Measurements from ENCODE around the gene MAP4K5. TPM values are rescaled to one million over a fixed set of nuclear protein-coding genes. Genes with fewer than 3 reads are reported as not detected.

Gene MAP4K5
- polyA plus RNA-seq, 1 donor (not counting 4 experiments of a cell fraction or from before 2014, with no cell fraction given): 25.8 TPM

GRCh38 chr14:50479041-50479440 is 53.3 kb downstream of the MAP4K5 start:
- FAIRE-seq (no peak), DNase-seq (ENCODE audit: low read depth, low spot score) (no peak)
- Histone ChIP-seq H4K20me1 (ENCODE audit: control insufficient read depth, extremely low read depth, insufficient read depth, low read length) (no peaks in the 10 kb centered on the region), H3K79me2 (ENCODE audit: control insufficient read depth, insufficient read depth, low read length) (no peaks in the 10 kb centered on the region), H3K4me1 (ENCODE audit: control insufficient read depth, extremely low read depth, insufficient read depth, low read length) (no peaks in the 10 kb centered on the region), H3K4me2 (ENCODE audit: control insufficient read depth, extremely low read depth, insufficient read depth, low read depth, low read length) (no peak overlapping the region), H3K4me3 (ENCODE audit: control insufficient read depth in 2 of 3, extremely low read depth in 1 of 3, insufficient read depth in 2 of 3, low read depth in 1 of 3, low read length in 3 of 3) (no peak overlapping the region), H2AFZ (ENCODE audit: control insufficient read depth, low read length) (no peak overlapping the region), H3K36me3 (ENCODE audit: control insufficient read depth in 2 of 2, extremely low read depth in 1 of 2, insufficient read depth in 2 of 2, low read length in 2 of 2) (peaks cover 8 to 10% of the 10 kb centered on the region in 2 experiments), H3K27ac (ENCODE audit: control insufficient read depth, insufficient read depth, low read length) (no peak overlapping the region), H3K27me3 (ENCODE audit: control insufficient read depth, extremely low read depth, insufficient read depth, low read length) (no peaks in the 10 kb centered on the region), H3K9me1 (ENCODE audit: control insufficient read depth, extremely low read depth, insufficient read depth, low read length) (no peaks in the 10 kb centered on the region), H3K9me3 (ENCODE audit: control insufficient read depth, low read depth, low read length) (peaks cover 2% of the 10 kb centered on the region), H3K9ac (ENCODE audit: control insufficient read depth, extremely low read depth, insufficient read depth, low read length) (no peak overlapping the region)
- dilution Hi-C loops (cut with MboI; ENCODE audit: extremely low pct_ligation_motif_present, low sequenced_read_pairs): no loop called here
- TF ChIP-seq CTCF (optimal IDR thresholded peaks at IDR 0.05 in 1 of 3, IDR thresholded peaks at IDR 0.05 in 1 of 3, conservative IDR thresholded peaks at IDR 0.05 in 1 of 3; ENCODE audit: extremely low read depth in 1 of 3, insufficient read depth in 2 of 3, low read length in 3 of 3) (no peak), EZH2 (IDR thresholded peaks at IDR 0.05; ENCODE audit: low read length) (no peak)

- H3K36me3 ChIP-seq (ENCODE audit: control insufficient read depth in 2 of 2, extremely low read depth in 1 of 2, insufficient read depth in 2 of 2, low read length in 2 of 2): peaks cover 8 to 15% of the 10 kb centered on the region in 2 experiments
- DNase-seq (ENCODE audit: low read depth, low spot score) (no peak), FAIRE-seq (no peak)
- no peaks in the 10 kb centered on the region for H3K9me1 ChIP-seq (ENCODE audit: control insufficient read depth, extremely low read depth, insufficient read depth, low read length)
- no peaks in the 10 kb centered on the region for H3K79me2 ChIP-seq (ENCODE audit: control insufficient read depth, insufficient read depth, low read length)
- no peaks in the 10 kb centered on the region for H4K20me1 ChIP-seq (ENCODE audit: control insufficient read depth, extremely low read depth, insufficient read depth, low read length)
- no peak overlapping the region for H2AFZ ChIP-seq (ENCODE audit: control insufficient read depth, low read length)
- no peak overlapping the region for H3K4me3 ChIP-seq (ENCODE audit: control insufficient read depth in 2 of 3, extremely low read depth in 1 of 3, insufficient read depth in 2 of 3, low read depth in 1 of 3, low read length in 3 of 3)
- H3K27ac ChIP-seq (ENCODE audit: control insufficient read depth, insufficient read depth, low read length): no peak overlapping the region
- H3K4me1 ChIP-seq (ENCODE audit: control insufficient read depth, extremely low read depth, insufficient read depth, low read length): no peaks in the 10 kb centered on the region
- H3K4me2 ChIP-seq (ENCODE audit: control insufficient read depth, extremely low read depth, insufficient read depth, low read depth, low read length): no peak overlapping the region
- TF ChIP-seq EZH2 (IDR thresholded peaks at IDR 0.05; ENCODE audit: low read length): no peak
- no peak for TF ChIP-seq CTCF (optimal IDR thresholded peaks at IDR 0.05 in 1 of 3, IDR thresholded peaks at IDR 0.05 in 1 of 3, conservative IDR thresholded peaks at IDR 0.05 in 1 of 3; ENCODE audit: extremely low read depth in 1 of 3, insufficient read depth in 2 of 3, low read length in 3 of 3)
- dilution Hi-C loops (cut with MboI; ENCODE audit: extremely low pct_ligation_motif_present, low sequenced_read_pairs): no loop called here
- no peaks in the 10 kb centered on the region for H3K27me3 ChIP-seq (ENCODE audit: control insufficient read depth, extremely low read depth, insufficient read depth, low read length)
- H3K9me3 ChIP-seq (ENCODE audit: control insufficient read depth, low read depth, low read length): peaks cover 3% of the 10 kb centered on the region
- H3K9ac ChIP-seq (ENCODE audit: control insufficient read depth, extremely low read depth, insufficient read depth, low read length): no peak overlapping the region
These were observed 54.6 kb downstream of the MAP4K5 start for GRCh38 chr14:50477760-50478159.

All from keratinocyte (primary cell).